PFSK-1 (cell line): ENCODE results near the gene RAB7A.

Source experiments
- FOXP2 ChIP-seq: optimal IDR thresholded peaks from 2 replicates; pipeline ENCODE3; 2011; ENCODE audit warnings: borderline replicate concordance, control low read depth, inconsistent platforms; ENCODE audit not compliant: insufficient read depth; ENCODE audit errors: extremely low read length, extremely low read depth
- POLR2AphosphoS5 ChIP-seq: IDR thresholded peaks from 2 replicates; pipeline ENCODE4 v1.6.1; 2012; ENCODE audit warnings: low read depth, mild to moderate bottlenecking, control low read depth, low read length, moderate library complexity
- REST ChIP-seq, 2 experiments: IDR thresholded peaks; 2 replicates each; pipeline versions ENCODE4 v1.6.1 to v1.8.0; 2011 to 2012; ENCODE audit warnings: low read depth in 2 of 2, low read length in 2 of 2, control low read depth in 1 of 2, inconsistent platforms in 1 of 2, mild to moderate bottlenecking in 1 of 2, moderate library complexity in 1 of 2; ENCODE audit not compliant: insufficient read depth in 1 of 2
- SIN3A ChIP-seq: IDR thresholded peaks from 2 replicates; pipeline ENCODE4 v1.6.1; 2012; ENCODE audit warnings: mild to moderate bottlenecking, low read length, moderate library complexity, borderline replicate concordance; ENCODE audit not compliant: insufficient read depth
- TAF1 ChIP-seq: IDR thresholded peaks from 2 replicates; pipeline ENCODE4 v1.6.1; 2012; ENCODE audit warnings: low read length, control low read depth, borderline replicate concordance; ENCODE audit not compliant: insufficient read depth

Gene RAB7A

GRCh38 chr3:128794770-128795649 lies 69.0 kb downstream of the RAB7A start:
- TF ChIP-seq SIN3A (no peak), POLR2AphosphoS5 (no peak), FOXP2 (no peak), REST (IDR thresholded peaks at IDR 0.05; ENCODE audit: insufficient read depth in 1 of 2, low read depth in 2 of 2, low read length in 2 of 2) (no peak), TAF1 (no peak)

DNA sequence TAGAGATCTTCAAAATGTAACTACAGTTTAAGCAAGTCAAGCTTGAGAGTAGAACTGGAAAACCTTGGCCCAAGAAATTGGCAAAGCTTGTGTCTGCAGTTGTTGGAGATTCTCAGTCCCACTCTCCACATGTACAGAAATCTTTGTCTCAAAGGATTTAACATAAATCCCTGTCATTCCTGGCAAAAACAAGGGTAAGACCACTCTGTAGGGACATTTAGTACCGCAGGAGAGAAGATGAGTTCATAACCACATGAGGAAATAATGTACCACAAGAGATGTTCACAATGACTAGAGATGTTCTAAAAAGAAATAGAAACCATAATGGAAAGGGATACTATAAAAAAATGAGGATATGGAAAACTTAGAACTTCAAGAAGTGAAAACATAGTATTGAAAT lies 73.7 kb downstream of the RAB7A start:
- TF ChIP-seq POLR2AphosphoS5 (no peak), FOXP2 (no peak), TAF1 (no peak), REST (IDR thresholded peaks at IDR 0.05; ENCODE audit: insufficient read depth in 1 of 2, low read depth in 2 of 2, low read length in 2 of 2) (no peak), SIN3A (no peak)

DNA sequence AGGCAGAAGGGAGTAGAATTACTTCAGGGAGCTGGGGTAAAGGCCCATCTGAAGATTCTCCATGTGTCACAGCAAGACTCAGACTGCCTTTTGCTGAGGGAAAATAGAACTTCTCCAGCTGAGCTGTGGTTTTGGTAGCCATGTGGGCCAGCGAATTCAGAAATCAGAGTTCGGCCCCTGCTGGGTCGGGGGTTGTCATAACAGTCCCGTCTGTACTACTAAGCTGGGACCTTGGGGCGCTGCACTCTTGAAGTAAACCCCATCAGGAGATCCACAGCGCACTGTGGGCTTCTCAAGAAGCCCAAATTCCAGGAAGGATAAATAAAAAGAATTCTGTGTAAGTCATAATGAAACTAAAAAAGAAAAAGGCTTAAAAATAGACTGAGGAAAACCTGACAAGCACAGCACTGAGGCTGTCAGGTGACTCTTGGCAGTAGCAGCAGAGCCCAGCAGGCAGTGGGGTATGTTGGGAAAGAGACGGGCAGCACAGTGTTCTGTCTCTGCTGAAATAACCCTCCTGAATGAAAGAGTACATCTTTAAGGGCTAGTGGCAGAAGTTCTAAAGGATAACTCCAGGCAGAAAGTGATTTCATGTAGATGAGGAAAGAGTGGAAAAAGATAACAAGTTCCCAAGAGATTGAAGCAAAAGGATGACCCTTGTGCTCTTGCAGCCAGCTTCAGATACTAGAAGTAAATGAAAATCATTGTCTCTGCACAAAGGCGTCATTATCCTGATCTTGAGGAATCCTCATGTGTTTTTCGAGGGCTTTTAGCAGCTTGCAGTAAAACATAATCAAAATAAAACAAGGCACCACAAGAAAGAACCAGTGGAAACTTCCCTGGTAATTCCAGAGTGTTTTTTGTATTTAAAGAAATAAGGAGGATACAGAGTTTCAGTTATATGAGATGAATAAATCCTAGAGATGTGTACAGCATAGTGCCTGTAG lies 74.5 kb downstream of the RAB7A start:
- TF ChIP-seq POLR2AphosphoS5 (no peak), REST (IDR thresholded peaks at IDR 0.05; ENCODE audit: insufficient read depth in 1 of 2, low read depth in 2 of 2, low read length in 2 of 2) (no peak), FOXP2 (no peak), SIN3A (no peak), TAF1 (no peak)

- TF ChIP-seq SIN3A = no peak
- no peak for TF ChIP-seq FOXP2
- no peak for TF ChIP-seq POLR2AphosphoS5
- TF ChIP-seq TAF1 = no peak
- TF ChIP-seq REST (IDR thresholded peaks at IDR 0.05; ENCODE audit: insufficient read depth in 1 of 2, low read depth in 2 of 2, low read length in 2 of 2) = no peak
Measured at GRCh38 chr3:128801779-128802380, 75.9 kb downstream of the RAB7A start.
